Esophagus mucosa (tissue), 1 donor: Measurements from ENCODE around the gene ZSCAN4. TPM values are rescaled to one million over a fixed set of nuclear protein-coding genes. Genes with fewer than 3 reads are reported as not detected.

Experiments used
- ATAC-seq: fragments of 200-7000 bp; cut with Tn5 transposase; one replicate; pipeline ENCODE4 v1.9.1; 2020
- total RNA-seq: library from RNA; stranded (reverse); gene quantifications from one replicate; pipeline ENCODE4 v1.2.4, GENCODE V29; 2023
- donor health status: DM: yes; HTN: yes; CAD: no.

The ZSCAN4 gene
- not detected for total RNA-seq

- ATAC-seq, result no peak
Measured at GRCh38 chr19:57668635-57669034, at the start of gene ZSCAN4. TSS of gene ZSCAN4 (plus strand) at chr19:57668935. CDS start at chr19:57676146, 7,211 bp downstream.

- no peak for ATAC-seq
Measured at GRCh38 chr19:57620673-57621348, 47.9 kb upstream of the ZSCAN4 start.

- ATAC-seq, result no peak
Measured at GRCh38 chr19:57623091-57623490, 45.6 kb upstream of the ZSCAN4 start.

- peak; percentile 100 for ATAC-seq
Measured at GRCh38 chr19:57632987-57633831, 35.5 kb upstream of the ZSCAN4 start, which contains the start of gene ZNF211. TSS of gene ZNF211 (plus strand) at chr19:57633168. CDS start at chr19:57633347, 179 bp downstream.

- peak; percentile 14 for ATAC-seq
Measured at GRCh38 chr19:57633832-57634131, 35.0 kb upstream of the ZSCAN4 start.

- no peak for ATAC-seq
Measured at GRCh38 chr19:57637379-57637778, 31.4 kb upstream of the ZSCAN4 start.

GRCh38 chr19:57641715-57642234, 27.0 kb upstream of the ZSCAN4 start:
- ATAC-seq, result no peak

GRCh38 chr19:57642396-57643046, 26.2 kb upstream of the ZSCAN4 start:
- ATAC-seq, result peak; percentile 85

GRCh38 chr19:57643734-57644133, 25.0 kb upstream of the ZSCAN4 start:
- no peak for ATAC-seq

- ATAC-seq, result no peak
Measured at GRCh38 chr19:57648331-57649003, 20.3 kb upstream of the ZSCAN4 start.

GRCh38 chr19:57651654-57651996, 17.1 kb upstream of the ZSCAN4 start:
- ATAC-seq, result no peak

GRCh38 chr19:57653689-57654088, 15.0 kb upstream of the ZSCAN4 start:
- no peak for ATAC-seq

- no peak for ATAC-seq
Measured at GRCh38 chr19:57655443-57655842, 13.3 kb upstream of the ZSCAN4 start.

- no peak for ATAC-seq
Measured at GRCh38 chr19:57656346-57656745, 12.4 kb upstream of the ZSCAN4 start.

GRCh38 chr19:57664269-57665127, 4.2 kb upstream of the ZSCAN4 start:
- peak; percentile 61 for ATAC-seq

GRCh38 chr19:57665261-57665806, 3.4 kb upstream of the ZSCAN4 start:
- ATAC-seq, result no peak

GRCh38 chr19:57667228-57667627, 1.5 kb upstream of the ZSCAN4 start:
- no peak for ATAC-seq

- no peak for ATAC-seq
Measured at GRCh38 chr19:57671124-57671895, 2.6 kb downstream of the ZSCAN4 start.

GRCh38 chr19:57672466-57672865, 3.7 kb downstream of the ZSCAN4 start:
- no peak for ATAC-seq

- ATAC-seq, result no peak
Measured at GRCh38 chr19:57675881-57676280, 7.1 kb downstream of the ZSCAN4 start.
